HG03354 (cell line): ENCODE data around the gene ATP2C1.

Experiments
- ATAC-seq: cut with Tn5 transposase; IDR thresholded peaks from one replicate; pipeline ENCODE4 v1.9.1; 2021; ENCODE audit warnings: mild to moderate bottlenecking; ENCODE audit not compliant: unreplicated experiment, poor library complexity, severe bottlenecking

ATP2C1 gene

GRCh38 chr3:130894130-130894985 lies 474 bp downstream of the ATP2C1 start:
- ATAC-seq, result peak; percentile 21

GRCh38 chr3:130894986-130895280 lies 1.0 kb downstream of the ATP2C1 start:
- ATAC-seq, result no peak

- no peak for ATAC-seq
These were observed 2.0 kb downstream of the ATP2C1 start for GRCh38 chr3:130895690-130896488.

GRCh38 chr3:130897316-130897715 lies 3.4 kb downstream of the ATP2C1 start:
- ATAC-seq, result no peak

- peak; percentile 70 for ATAC-seq
These were observed 7.1 kb downstream of the ATP2C1 start for GRCh38 chr3:130900959-130901358.

GRCh38 chr3:130901463-130902204 lies 7.8 kb downstream of the ATP2C1 start:
- ATAC-seq, result no peak

- ATAC-seq, result no peak
These were observed 9.6 kb downstream of the ATP2C1 start for GRCh38 chr3:130903412-130903908.

GRCh38 chr3:130904491-130904890 lies 10.6 kb downstream of the ATP2C1 start:
- no peak for ATAC-seq

- peak; percentile 39 for ATAC-seq
These were observed 11.7 kb downstream of the ATP2C1 start for GRCh38 chr3:130905551-130905950.

GRCh38 chr3:130906374-130906995 lies 12.6 kb downstream of the ATP2C1 start:
- no peak for ATAC-seq

GRCh38 chr3:130907500-130907899 lies 13.6 kb downstream of the ATP2C1 start:
- ATAC-seq, result no peak

GRCh38 chr3:130907966-130908365 lies 14.1 kb downstream of the ATP2C1 start:
- no peak for ATAC-seq

- ATAC-seq, result peak; percentile 36
These were observed 21.8 kb downstream of the ATP2C1 start for GRCh38 chr3:130915567-130916292.

GRCh38 chr3:130916507-130917167 lies 22.8 kb downstream of the ATP2C1 start:
- ATAC-seq, result peak; percentile 73

GRCh38 chr3:130918328-130918727 lies 24.4 kb downstream of the ATP2C1 start:
- ATAC-seq, result no peak

- ATAC-seq, result peak; percentile 71
These were observed 31.7 kb downstream of the ATP2C1 start for GRCh38 chr3:130925628-130926027.

- ATAC-seq, result no peak
These were observed 32.6 kb downstream of the ATP2C1 start for GRCh38 chr3:130926504-130926903.

GRCh38 chr3:130929804-130930203 lies 35.9 kb downstream of the ATP2C1 start:
- ATAC-seq, result no peak

GRCh38 chr3:130932979-130933378 lies 39.1 kb downstream of the ATP2C1 start:
- no peak for ATAC-seq
